GM06990 (cell line): ENCODE measurements around the gene HLCS.

ENCODE experiments used
- DNase-seq: peaks from one replicate; pipeline ENCODE4 v3.0.0-alpha.2; 2011; ENCODE audit not compliant: insufficient read length; ENCODE audit errors: extremely low read depth
- H3K27me3 ChIP-seq: replicated peaks from 2 replicates; pipeline ENCODE4 v1.6.0; 2011; ENCODE audit warnings: low read length; ENCODE audit not compliant: control insufficient read depth, insufficient read depth
- H3K36me3 ChIP-seq: 2 replicates; pipeline ENCODE4 v1.5.1; 2011; ENCODE audit warnings: low read length; ENCODE audit not compliant: control insufficient read depth, insufficient read depth
- H3K4me3 ChIP-seq: replicated peaks from 2 replicates; pipeline ENCODE4 v1.5.1; 2011; ENCODE audit warnings: low read depth, mild to moderate bottlenecking, control low read depth, low read length
- CTCF ChIP-seq: IDR thresholded peaks from 2 replicates; pipeline ENCODE4 v1.5.1; 2011; ENCODE audit warnings: low read length, control low read depth, mild to moderate bottlenecking, inconsistent platforms; ENCODE audit not compliant: insufficient read depth, poor library complexity, severe bottlenecking

Gene HLCS

GRCh38 chr21:36841866-36842265 is 124.6 kb downstream of the HLCS start:
- H3K36me3 ChIP-seq = no peaks in the 10 kb centered on the region
- H3K4me3 ChIP-seq = no peak overlapping the region
- no peaks in the 10 kb centered on the region for H3K27me3 ChIP-seq
- DNase-seq = no peak
- TF ChIP-seq CTCF = no peak

DNA sequence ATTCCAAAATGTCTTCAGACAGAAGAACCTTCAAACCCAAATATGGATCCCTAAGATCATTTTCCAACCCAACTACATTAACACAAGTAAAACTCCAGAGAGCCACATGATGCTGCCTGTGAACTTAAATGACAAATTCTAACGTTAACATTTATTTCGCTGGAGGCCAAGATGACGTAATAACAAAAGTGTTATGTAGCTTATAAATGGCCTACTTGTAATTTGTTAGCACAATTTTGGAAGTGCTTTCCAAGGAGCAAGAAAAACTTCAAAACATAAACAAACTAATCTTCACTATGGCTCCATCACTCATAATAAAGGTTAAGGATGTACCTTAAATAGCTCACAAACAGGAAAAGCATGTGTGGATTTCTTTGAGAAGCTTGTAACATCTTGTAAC is 126.7 kb downstream of the HLCS start:
- DNase-seq = no peak
- Histone ChIP-seq H3K36me3 (no peaks in the 10 kb centered on the region), H3K27me3 (no peaks in the 10 kb centered on the region), H3K4me3 (no peak overlapping the region)
- no peak for TF ChIP-seq CTCF

DNA sequence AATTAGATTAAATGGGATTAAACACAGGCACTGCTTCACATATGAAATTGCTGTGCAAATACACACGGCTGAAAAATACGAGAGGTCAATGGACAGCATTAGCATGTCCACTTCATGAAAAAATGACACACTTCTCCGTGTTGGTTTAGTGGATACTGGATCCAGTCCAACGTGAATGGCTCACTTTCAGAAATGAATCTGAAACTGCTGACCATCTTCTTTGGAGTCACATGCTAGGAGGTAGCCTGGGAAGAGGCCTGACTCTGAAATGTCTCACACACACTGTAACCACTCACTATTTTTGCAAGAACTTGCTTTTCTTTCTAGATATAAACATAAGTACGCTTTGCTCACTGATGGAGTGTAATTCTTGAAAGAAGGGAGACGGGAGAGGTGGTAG is 127.3 kb downstream of the HLCS start:
- no peaks in the 10 kb centered on the region for H3K36me3 ChIP-seq
- TF ChIP-seq CTCF = no peak
- no peak for DNase-seq
- no peak overlapping the region for H3K4me3 ChIP-seq
- no peaks in the 10 kb centered on the region for H3K27me3 ChIP-seq

DNA sequence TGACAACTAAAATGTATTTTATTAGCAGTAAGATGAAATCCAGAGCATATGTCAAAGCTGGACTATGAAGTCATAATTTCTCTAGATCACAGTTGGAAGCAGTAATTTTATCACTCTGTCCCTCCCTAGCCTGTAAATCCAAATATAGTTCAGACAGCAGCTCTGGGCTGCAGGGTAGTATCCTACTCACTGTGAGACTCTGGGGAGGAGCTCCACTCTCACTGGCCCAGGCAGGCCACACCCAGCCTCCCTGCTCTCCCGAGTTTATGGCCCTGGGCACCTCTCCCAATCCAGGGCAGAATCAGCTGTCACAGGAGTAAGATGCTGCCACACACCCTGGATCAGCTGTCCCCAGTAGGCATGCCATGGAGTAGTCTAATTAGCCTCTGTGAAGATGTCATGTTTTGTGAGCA is 131.1 kb downstream of the HLCS start:
- TF ChIP-seq CTCF = no peak
- Histone ChIP-seq H3K27me3 (no peaks in the 10 kb centered on the region), H3K4me3 (no peak overlapping the region), H3K36me3 (no peaks in the 10 kb centered on the region)
- DNase-seq = no peak

GRCh38 chr21:36834192-36834591 is 132.3 kb downstream of the HLCS start:
- DNase-seq = no peak
- no peaks in the 10 kb centered on the region for H3K36me3 ChIP-seq
- no peaks in the 10 kb centered on the region for H3K27me3 ChIP-seq
- TF ChIP-seq CTCF = no peak
- no peak overlapping the region for H3K4me3 ChIP-seq

GRCh38 chr21:36830100-36830499 is 136.4 kb downstream of the HLCS start:
- TF ChIP-seq CTCF = no peak
- Histone ChIP-seq H3K4me3 (no peak overlapping the region), H3K27me3 (no peaks in the 10 kb centered on the region)

More at GRCh38 chr21:36830100-36830499, 136.4 kb downstream of the HLCS start:
- no peaks in the 10 kb centered on the region for H3K36me3 ChIP-seq
- DNase-seq = no peak
